CD4-positive, alpha-beta T cell treated with Interleukin-12 subunit alpha and Interleukin-12 subunit beta, for 1 hour (primary cell): ENCODE results near the gene TOMM5.
"Not testable (repeated sequence)": the region's sequence is repeated elsewhere in the genome, so short reads cannot be mapped to it uniquely, and the experiment has no call there.

ENCODE experiments used
- DNase-seq: peaks from one replicate; pipeline ENCODE4 v3.0.0-alpha.2; 2020

TOMM5 gene

DNA sequence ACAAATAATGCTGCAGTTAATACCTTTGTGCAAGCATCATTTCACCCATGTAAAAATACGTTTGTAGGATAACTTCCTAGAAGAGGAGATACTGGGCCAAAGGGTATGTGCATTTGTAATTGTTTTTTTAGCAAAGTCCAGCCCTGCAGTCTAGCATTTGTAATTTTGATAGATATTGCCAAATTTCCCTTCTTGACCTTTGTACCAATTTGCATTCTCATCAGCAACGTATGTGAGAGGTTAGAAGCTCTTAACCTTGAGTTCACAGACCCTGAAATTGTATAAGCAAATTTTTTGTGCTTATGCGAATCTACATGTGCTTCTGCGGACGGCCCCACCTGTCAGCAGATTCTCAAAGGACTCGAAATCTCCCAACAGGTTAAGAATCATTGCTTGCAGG, 18.6 kb upstream of the TOMM5 start:
- no peak for DNase-seq

DNA sequence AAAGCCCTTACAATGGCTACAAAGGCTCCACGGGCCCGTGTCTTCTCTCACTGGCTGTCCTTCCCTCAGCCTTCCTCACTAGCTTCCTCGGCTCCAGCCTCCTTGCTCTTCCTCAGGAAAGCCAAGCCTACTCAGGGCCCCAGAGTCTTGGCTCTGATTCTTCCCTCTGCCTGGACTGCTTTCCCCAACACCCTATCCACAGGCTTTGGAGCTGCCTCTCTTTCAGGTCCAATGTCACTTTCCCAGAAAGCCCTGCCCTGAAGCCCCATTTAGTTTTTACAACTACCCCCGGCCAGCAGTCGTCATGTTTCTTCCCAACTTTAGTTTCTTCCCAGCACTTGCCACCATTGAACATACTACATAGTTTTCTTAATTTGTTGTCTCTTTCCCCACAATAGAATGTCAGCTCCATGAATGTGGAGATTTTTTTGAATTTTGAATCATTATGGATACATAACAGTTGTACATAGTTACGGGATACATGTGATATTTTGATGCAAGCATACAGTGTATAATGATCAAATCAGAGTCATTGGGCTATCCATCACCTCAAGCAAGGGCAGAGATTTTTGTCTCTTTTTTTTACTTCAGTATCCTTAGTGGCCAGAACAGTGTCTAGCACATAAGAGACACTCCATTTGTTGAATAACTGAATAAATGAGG, 17.5 kb upstream of the TOMM5 start:
- no peak for DNase-seq

DNA sequence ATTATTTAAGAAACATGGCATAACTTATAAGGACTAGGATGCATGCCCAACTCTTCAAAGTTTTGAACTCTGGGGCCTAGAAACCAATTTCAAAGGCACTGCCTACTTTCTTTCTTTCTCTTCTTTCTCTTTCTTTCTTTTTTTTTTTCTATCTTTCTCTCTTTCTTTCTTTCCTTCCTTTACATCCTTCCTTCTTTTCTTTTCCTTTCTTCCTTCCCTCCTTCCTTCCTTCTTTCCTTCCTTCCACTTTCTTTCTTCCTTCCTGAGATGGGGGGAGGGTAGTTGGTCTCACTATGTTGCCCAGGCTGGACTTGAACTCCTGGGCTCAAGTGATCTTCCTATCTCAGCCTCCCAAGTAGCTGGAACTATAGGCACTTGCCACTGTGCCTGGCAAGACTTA, 15.9 kb upstream of the TOMM5 start:
- DNase-seq = no peak

DNA sequence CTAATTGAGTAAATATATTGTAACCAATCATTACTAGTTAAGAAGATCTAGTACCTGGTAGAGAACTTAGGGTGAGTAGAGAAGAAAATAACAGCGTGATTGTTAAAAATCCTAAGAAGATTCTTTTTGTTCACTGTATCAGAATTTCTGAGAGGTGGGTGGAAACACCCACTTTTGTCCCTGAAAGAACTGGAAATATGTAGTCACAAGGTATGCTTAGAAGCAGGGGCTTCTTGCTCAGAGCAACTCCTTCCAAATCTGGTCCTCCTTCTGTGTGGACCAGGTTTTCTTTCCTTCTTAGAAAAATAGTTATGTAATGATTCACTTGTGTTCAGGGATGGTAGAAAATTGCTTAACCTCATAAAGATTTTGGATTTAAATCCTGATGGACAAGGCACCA, 11.9 kb upstream of the TOMM5 start:
- DNase-seq = no peak

DNA sequence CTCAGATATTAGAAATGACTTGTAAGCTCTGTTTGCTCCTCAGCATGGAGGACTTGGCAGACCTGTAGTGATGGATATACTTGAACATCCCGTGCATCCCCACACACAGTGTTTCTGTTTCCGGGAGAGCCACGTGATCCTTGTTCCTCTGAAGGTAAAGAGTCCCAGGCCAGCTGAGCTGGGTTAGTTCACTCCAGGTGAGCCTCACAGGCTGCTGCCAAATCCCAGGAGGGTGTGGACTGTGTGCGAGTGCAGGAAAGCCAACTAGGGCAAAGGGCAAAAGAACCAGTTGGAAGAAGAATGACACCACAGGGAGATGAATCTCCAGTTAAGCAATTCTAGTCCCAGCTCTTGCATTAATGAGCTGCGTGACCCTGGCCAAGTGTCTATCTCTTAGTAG, 10.4 kb upstream of the TOMM5 start:
- DNase-seq = no peak

DNA sequence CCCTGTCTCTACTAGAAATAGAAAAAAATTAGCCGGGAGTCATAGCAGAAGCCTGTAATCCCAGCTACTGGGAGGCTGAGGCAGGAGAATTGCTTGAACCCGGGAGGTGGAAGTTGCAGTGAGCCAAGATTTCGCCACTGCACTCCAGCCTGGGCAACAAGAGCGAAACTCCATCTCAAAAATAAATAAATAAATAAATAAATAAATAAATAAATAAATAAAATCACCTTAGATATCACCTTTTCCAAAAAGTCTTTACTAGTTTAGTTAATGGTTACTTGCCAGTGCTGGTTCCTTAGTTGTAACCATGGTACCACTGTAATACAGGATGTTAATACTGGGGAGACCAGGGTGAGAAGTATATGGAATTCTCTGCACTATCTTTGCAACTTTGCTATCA, 9.7 kb upstream of the TOMM5 start:
- DNase-seq = not testable (repeated sequence)

DNA sequence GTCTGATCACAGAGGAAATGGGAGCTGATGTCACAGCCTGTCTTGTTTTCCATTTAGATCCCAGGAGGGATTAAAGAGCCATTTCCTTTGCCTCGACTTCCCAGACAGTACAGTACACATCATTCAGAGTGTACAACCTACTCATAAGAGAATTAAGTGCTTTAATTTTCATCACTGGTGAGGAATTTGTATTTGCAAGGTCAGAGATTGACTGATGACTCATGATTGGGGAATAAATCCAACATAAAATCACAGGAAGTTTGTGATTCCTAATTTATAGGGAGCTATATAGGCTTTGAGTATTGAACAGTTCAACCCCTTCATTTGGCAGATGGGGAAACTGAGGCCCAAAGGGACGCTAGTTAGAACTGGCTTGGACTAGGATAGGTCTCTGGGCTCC, 4.1 kb upstream of the TOMM5 start:
- DNase-seq = no peak

DNA sequence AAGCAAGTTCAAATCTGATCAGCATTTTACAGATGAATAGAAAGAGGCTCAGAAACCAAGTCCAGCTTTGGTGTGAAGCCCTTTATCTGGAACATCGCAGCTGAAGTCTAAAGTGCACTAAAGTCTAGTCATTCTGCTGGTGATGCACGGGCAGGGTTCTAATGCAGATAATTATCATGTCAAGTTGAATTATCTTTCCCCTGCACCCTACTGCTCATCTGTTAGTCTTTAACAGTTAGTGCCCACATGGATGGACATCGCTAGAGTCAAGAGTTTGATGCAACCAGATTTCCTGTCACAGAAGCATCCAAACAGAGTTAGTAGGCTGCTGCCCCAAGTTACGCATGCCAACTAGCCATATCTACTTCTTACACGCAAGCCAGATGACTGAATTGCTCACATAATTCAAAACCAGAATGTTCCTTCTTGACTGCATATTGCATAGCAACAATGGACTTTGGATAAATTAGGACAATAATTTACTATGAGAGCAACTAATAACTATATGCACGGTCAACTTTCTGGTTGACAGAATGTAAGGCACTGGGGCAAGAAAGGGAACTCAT, 1.6 kb upstream of the TOMM5 start:
- no peak for DNase-seq

DNA sequence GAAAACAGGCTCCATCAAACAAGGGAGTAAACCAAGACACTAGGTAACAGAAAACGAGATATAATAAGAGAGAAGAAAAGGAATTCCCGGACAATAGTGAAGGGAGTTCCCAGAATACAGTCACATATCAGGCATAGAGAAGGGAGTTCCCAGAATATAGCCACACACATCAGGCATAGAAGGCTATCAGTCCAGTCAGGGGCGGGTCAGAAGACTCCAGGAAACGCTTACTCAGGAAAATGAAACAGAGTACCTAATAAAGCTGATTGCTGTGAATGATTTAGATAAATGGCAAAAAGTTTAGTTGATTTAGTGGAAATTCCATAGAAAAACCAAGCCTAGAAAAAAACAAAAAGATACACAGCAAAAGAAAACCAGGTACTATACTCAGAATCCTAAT, 4.9 kb downstream of the TOMM5 start:
- DNase-seq = no peak

DNA sequence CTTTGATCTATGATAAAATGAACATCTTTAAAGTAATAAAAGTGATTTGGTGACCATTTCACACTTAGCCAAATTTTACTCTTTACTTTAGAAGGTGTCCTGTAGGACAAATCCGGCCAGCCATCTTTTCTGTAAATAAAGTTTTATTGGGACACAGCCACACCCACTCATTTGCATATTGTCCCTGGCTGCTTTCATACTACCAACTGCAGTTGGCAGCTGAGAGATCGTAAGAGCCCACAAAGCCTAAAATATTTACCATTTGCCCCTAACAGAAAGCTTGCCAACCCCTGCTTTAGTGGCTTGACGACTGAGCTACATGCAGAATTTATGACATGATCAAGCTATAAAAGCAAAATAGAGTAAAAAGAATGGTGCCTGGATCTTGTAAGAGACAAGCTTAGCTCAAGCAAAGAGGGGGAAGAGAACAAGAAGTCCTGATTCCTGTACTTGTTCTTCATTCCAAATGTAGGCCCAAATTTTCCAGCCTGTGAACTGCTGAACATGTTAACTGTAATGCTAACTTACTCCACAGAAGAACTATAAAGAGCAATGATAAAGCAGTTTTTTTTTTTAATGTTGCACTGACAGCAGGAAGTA, 8.8 kb downstream of the TOMM5 start:
- DNase-seq = no peak

DNA sequence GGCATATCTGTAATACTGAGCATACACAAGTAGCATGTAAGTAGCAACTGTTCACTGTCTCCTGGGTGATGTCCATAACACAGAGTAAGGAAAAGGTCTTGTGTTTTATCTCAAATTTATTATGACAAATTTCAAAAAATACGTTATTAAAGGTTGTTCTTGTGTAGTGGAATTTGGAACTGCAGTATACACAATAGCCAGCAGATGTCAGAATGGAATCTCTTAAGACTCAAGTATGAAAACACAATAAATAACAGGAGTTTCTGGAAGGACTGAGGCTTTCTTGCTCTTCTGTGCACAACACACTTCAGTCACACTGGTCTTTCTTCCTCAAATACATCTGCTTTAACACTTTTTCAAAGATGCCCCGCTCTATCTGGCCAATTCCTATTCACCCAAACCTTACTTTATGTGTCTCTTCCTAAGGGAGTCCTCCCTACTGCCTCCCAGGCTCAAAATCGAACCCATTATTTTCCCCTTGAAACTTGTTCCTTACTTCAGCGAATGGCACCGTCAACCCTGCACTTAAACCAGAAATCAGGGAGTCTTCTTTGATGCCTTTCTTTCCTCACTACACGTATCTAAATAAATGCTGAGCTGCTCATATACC, 9.7 kb downstream of the TOMM5 start:
- peak; percentile 49 for DNase-seq

DNA sequence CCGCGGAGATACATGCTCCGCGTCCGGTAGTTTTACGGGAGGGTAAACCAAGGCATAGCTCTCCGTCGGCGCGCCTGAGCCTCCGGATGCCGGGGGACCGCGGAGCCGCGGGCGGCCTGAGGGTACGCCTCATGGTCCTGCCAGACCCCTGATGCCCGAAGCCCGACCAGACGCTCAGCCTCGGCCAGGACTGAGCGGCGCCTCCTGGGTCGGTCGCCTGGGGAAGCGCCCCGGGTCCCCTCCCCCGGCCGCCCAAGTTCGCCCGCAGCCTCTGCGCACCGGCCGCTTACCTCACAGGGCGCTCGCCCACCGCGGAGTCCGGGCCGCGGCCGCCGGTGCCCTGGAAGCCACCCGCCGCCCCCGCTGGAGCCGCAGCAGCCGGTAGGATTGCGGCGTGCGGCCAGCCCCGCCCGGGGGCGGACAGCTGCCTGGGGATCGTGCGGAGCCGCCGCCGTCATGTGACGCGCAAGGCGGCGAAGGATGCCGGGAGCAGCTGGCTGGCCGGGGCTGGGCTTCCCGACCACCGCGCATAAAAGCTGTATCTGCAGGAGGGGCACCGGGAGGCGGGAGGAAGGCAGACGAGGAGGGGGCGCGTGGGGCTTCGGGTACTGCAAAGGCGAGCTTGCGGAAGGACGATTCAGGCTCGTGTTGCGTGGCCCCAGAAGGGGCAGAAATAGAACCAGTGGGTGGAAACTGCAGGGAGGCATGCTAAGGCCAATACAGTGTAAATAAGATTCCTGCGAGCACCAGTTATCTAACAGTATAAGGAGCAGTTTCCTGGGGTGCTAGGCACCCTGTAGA, 16.3 kb downstream of the TOMM5 start, which contains the start of gene FBXO10:
FBXO10 (minus strand) TSS at position 460 of the 801 bp plus-strand sequence. CDS start 34,612 bp downstream, outside the sequence.
- peak; percentile 44 for DNase-seq

DNA sequence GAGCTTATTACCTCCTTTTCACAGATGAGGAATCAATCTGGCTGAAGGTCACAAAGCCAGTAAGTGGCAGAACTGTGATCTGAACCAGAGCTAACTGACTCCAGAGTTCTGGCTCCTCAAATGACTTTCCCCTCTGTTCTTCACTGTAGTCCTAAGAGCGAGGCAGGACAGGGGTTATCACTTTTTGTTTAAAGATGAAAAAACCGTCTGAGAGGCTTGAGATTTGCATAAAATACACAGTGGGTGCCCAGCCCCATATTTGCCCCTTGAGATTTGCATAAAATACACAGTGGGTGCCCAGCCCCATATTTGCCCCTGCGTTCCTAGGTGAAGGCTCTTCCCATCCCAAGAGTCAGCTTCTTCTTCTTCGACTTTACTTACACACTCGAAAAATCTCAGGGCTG, 16.9 kb downstream of the TOMM5 start:
- DNase-seq = no peak

DNA sequence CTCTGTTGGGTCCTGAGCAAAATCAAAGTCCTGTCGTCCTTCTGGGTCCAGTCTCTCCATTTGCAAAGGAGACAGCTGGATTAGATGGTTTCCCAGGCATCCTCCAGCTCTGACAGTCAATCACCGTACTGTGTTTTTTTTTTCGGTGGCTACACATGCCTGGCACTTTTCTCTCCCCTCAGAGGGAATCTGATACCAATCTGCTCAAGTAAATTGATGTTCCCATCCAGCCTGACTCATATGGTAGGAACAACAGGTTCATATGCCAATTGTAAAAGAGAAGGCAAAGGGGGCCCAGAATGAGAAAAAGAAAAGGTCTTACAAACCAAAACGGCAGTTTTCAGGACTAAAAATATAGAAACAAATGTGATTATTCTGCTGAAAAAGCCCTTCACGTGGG, 17.4 kb downstream of the TOMM5 start:
- no peak for DNase-seq

DNA sequence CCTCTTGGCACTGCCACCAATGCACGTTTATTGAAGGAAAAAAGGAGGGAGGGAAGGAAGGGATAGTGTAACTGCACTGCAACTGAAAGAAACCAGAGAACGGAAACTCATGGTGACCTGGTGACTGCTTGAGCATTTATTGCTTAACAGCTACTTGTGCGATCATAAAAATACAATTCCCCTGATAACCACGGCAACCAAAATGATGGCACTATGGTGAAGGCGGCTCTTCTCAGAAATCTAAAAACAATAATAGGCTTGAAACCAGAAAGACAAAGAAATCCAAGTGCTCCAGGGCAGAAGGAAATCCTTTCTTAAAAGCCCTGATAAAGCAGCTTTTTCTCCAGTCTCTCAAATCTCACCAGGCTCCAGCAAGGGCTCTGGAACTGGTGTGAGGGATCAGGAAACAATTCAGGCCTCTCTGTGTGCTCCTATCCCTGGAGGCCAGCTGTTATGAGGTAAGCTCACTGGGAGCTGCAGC, 18.1 kb downstream of the TOMM5 start:
- no peak for DNase-seq

DNA sequence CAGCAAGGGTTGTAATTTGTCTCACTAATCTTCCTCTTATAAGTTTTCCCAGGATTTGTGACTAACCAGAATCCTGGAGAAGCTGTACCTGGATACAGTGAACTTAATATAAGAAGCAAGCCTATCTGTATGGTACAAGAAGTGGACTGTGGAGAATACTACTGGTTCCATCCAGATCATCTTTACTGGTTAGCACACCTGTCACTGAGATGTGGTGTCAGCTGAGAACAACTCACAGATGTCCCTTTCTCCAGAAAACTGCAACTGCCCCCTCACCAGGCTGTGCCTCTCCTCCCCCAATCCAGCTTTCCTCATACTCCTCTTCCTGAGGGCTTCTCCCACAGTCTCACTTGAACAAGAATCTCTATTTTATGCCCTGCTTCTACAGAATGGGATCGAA, 21.1 kb downstream of the TOMM5 start:
- no peak for DNase-seq

DNA sequence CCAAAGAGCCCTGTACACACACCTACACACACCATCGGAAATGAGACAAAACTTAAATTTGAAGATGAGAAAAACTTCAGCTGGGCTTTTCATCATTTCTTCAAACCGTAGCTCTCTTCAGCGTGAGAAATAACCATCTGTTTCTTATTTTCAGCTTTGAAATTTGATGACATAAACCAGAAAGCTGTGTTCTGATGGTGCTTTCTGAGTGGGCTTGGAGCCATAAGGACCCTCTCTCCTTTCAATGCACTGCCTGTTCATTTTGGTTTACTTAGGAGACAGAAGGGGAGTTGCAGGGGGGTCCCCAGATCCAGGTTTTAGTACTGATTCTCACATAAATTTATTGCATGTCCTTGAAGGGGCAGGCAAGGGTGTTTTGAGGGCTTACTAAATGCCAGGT, 25.7 kb downstream of the TOMM5 start:
- DNase-seq = no peak

DNA sequence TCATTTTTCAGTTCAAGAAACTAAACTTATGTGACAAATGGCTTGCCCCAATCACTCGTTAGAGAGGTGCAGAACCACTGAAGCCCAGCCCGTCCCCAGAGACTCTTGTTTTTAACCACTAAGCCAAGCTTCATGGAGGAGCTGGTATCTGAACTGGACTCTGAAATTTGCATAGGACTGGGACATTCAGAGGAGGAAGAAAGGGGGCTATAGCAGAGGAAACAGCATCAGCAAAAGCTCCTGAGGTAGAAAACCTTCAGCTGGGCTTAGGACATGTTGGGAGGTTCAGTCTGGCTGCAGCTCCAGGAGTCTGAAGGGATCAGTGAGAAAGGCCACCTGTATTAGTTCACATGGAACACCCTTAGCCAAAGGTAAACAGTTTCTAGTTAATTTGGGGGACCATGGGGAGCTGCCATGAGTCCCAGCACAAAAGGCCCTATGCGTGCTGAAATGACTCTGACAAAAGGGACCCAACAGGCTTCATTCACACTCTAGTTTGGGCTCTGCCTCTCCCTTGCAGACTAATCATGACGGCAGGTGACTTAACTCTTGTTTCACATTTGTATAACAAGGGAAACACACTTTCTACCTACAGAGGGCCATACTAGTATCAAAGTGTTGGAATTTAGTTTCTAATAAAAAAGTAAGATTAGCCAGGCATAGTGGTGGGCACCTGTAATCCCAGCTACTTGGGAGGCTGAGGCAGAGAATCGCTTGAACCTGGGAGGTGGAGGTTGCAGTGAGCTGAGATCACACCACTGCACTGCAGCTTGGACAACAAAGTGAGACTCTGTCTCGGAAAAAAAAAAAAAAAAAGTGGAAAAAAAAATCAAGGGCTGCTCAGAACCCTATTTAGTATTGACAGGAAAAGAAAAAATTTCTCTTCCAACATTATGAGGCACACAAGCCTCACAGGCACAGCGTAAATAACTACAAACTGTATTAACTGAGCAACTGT, 26.5 kb downstream of the TOMM5 start:
- DNase-seq = no peak

DNA sequence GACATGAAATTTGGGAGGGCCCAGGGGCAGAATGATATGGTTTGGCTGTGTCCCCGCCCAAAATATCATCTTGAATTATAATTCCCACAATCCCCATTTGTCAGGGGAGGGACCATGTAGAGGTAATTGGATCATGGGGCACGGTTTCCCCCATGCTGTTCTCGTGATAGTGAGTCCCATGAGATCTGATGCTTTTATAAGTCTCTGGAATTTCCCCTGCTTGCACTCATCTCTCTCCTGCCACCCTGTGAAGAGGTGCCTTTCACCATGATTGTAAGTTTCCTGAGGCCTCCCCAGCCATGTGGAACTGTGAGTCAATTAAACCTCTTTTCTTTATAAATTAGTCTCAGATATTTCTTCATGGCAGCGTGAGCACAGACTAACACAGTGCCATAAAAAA, 27.5 kb downstream of the TOMM5 start:
- no peak for DNase-seq

DNA sequence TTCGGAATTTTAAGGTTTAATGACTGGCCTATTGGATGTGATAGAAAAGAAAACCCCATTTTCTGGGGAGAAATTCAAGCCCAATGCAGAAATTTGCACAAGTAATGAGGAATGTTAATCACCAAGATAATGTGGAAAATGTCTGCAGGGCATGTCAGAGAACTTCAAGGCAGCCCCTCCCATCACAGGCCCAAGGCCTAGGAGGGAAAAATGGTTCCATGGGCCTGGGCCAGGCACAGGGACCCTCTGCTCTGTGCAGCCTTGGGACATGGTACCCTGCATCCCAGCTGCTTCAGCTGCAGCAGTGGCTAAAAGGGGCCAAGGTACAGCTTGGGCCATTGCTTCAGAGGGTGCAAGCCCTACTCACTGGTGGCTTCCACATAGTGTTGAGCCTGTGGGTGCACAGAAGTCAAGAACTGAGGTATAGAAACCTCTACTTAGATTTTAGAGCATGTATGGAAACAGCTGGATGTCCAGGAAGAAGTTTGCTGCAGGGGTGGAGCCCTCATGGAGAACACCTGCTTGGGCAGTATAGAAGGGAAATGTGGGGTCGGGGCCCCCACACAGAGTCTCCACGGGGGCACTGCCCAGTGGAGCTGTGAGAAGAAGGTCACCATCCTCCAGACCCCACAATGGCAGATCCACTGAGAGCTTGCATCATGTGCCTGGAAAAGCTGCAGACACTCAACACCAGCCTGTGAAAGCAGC, 28.4 kb downstream of the TOMM5 start:
- no peak for DNase-seq

DNA sequence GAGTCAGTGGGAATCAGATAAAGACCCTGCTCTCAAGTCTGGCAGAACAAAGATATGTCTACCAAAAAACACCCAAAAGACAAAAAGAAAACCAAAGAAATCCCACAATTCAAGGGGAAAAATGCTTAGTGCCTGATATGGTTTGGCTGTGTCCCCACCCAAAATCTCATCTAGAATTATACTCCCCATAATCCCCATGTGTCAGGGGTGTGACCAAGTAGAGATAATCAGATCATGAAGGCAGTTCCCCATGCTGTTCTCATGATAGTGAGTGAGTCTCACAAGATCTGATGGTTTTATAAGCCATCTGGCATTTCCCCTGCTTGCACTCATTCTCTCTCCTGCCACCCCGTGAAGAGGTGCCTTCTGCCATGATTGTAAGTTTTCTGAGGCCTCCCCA, 29.6 kb downstream of the TOMM5 start:
- DNase-seq = no peak
